GM18526 (cell line): ENCODE data around the gene EAPP.

Source experiments
- POLR2A ChIP-seq: IDR thresholded peaks from 3 replicates; pipeline ENCODE4 v1.6.1; 2011; ENCODE audit not compliant: insufficient read length; ENCODE audit errors: extremely low read depth

EAPP gene

DNA sequence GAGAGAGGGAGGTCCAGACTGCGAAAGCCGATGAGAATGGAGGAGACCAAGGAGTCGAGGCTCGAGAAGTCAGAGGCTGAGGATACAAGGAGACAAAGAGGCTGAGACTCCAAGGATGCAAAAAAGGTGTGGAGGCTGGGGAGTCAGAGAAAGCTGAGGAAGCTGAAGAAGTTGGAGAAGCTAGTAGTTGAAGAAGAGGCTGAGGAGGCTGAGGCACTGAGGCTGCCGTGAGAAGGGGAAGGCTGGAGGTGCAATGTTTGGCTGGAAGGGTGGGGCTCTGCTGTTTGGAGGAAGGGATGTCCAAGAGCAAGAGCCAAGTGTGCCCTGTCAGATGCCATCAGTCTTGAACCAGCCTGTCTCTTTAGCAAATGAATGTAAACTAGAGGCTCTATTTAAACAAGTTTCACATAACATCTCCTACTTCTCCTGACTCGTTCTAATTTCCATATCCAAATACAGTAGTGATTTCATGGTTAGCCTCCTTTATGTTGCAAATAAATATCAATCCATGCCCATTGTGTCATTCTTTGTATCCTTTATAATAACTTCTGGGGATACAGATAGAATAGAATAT, 66.7 kb downstream of the EAPP start:
- no peak for TF ChIP-seq POLR2A

DNA sequence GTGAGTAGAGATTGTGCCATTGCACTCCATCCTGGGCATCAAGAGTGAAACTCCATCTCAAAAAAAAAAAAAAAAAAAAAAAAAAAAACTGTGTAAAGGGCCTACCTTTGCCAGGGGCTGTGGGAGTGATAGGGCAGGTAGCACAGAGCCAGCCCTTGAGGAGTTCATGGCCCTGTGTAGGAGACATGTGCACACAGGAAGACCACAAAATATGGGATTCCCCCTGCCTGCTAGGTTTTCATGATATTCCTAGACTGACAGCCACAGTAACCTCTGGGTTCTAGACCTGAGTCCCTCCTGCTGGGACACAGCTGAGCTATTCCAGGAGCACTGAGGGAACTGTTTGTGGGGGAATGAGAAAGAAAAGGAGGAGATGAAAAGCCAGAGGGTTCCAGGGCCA, 69.2 kb downstream of the EAPP start:
- TF ChIP-seq POLR2A, result no peak

DNA sequence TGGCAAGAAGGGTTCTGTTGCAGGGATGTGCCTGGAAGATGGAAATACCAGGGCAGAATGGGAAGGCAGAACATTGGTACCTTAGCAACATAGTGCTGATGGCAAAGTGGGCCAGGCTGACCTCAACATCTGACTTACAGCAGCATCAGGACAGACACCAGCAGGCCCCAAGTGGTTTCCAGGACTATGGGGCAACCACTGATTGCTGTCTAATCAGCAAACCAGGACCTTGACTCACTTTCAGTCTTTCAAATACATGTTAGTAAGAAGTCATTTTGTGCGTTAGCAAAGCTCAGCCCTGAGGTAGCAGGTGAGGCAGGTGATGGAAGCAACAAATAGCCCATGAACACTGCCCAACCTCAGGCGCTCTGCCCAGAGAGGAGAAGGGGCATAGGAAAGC, 72.8 kb downstream of the EAPP start:
- no peak for TF ChIP-seq POLR2A
